Sigmoid colon (tissue), 7 donors: ENCODE measurements around the gene DIPK1B. TPM values are rescaled to one million over a fixed set of nuclear protein-coding genes. Genes with fewer than 3 reads are reported as not detected.
A peak's percentile ranks its signal among the peaks of the same experiment; 100 is the strongest.

ENCODE experiments used
- DNase-seq: peaks from one replicate; pipeline ENCODE4 v3.0.0-alpha.2; 2019
- H3K27ac ChIP-seq, 4 donors: fragments of 200-600 bp; sonication (generic); one replicate each; pipeline ENCODE4 v1.5.1; 2016 to 2019; ENCODE audit warnings: mild to moderate bottlenecking in 1 of 4
- H3K27me3 ChIP-seq, 3 donors: fragments of 200-600 bp; sonication (generic); one replicate each; pipeline ENCODE4 v1.5.1; 2019; ENCODE audit warnings: mild to moderate bottlenecking in 1 of 3
- H3K36me3 ChIP-seq, 4 donors: fragments of 200-600 bp; sonication (generic); one replicate each; pipeline ENCODE4 v1.5.1; 2016 to 2019
- H3K4me1 ChIP-seq, 4 donors: fragments of 200-600 bp; sonication (generic); one replicate each; pipeline ENCODE4 v1.5.1; 2017 to 2019
- H3K4me3 ChIP-seq, 4 donors: fragments of 200-600 bp; sonication (generic); one replicate each; pipeline ENCODE4 v1.5.1; 2017 to 2019; ENCODE audit warnings: mild to moderate bottlenecking in 2 of 4, moderate library complexity in 1 of 4
- H3K9me3 ChIP-seq, 4 donors: fragments of 200-600 bp in 3 of 4; sonication (generic) in 3 of 4; one replicate each; pipeline versions ENCODE4 v1.5.1 to v1.6.1; 2013 to 2019
- CTCF ChIP-seq, 4 experiments: fragments of 450-650 bp in 3 of 4; fragments of 200-600 bp in 1 of 4; IDR thresholded peaks; one replicate each; pipeline ENCODE4 v1.5.1; 2016 to 2019; ENCODE audit warnings: antibody characterized with exemption in 4 of 4, mild to moderate bottlenecking in 3 of 4, moderate library complexity in 2 of 4
- EP300 ChIP-seq, 4 donors: sonication (generic); formaldehyde crosslinking; IDR thresholded peaks; one replicate each; pipeline ENCODE4 v1.6.1; 2017; ENCODE audit warnings: antibody characterized with exemption in 4 of 4
- POLR2A ChIP-seq, 2 donors: fragments of 450-650 bp; IDR thresholded peaks; one replicate each; pipeline ENCODE4 v1.6.1; 2016; ENCODE audit warnings: antibody characterized with exemption in 2 of 2, mild to moderate bottlenecking in 2 of 2, moderate library complexity in 2 of 2
- POLR2AphosphoS5 ChIP-seq, 4 donors: sonication (generic); formaldehyde crosslinking; IDR thresholded peaks; one replicate each; pipeline ENCODE4 v1.6.1; 2017; ENCODE audit warnings: antibody characterized with exemption in 4 of 4
- WGBS, 2 donors: extraction: QIAGEN DNeasy Blood & Tissue Kit; methylation state at CpG; one replicate each; pipeline ENCODE4 v1.1.7; 2013; 5-methylcytosine and 5-hydroxymethylcytosine counted together
- intact Hi-C: fragments of 100-400 bp; cut with DNase I; formaldehyde crosslinking; loops from one replicate; pipeline ENCODE4 v1.15.1; 2023
- polyA plus RNA-seq, 3 donors: library from polyadenylated mRNA; stranded (reverse); fragments of 200-250 nt; gene quantifications; one replicate each; pipeline ENCODE4 v1.2.3, GENCODE V29; 2013
- total RNA-seq, 4 donors: library from RNA; depleted of rRNA; stranded (reverse); fragments of >200 nt; gene quantifications; one replicate each; pipeline ENCODE4 v1.1.0, GENCODE V29; 2016
- donor health status: healthy with polysubstance abuse.
- donor health status: Bipolar disorder and iron deficiency.
- donor health status: healthy.

The DIPK1B gene
- total and polyA plus RNA-seq, 7 donors = 0.23 to 18.3 (median 9.6) TPM

GRCh38 chr9:136740971-136741882, 28.9 kb downstream of the DIPK1B start:
- H3K9me3 ChIP-seq = no peaks in the 10 kb centered on the region
- 7 to 21% methylated on average over 37 of the region's 37 CpGs for WGBS, 2 donors
- H3K27me3 ChIP-seq = peaks cover 26 to 53% (median 34%) of the 10 kb centered on the region in 3 donors
- H3K27ac ChIP-seq = no peak overlapping the region
- H3K36me3 ChIP-seq = no peaks in the 10 kb centered on the region
- H3K4me1 ChIP-seq = peaks cover 0 to 14% (median 10%) of the 10 kb centered on the region in 4 donors
- intact Hi-C loops = no loop called here
- no peak overlapping the region for H3K4me3 ChIP-seq
- peak in 1 of 4 donors; percentile 14 for TF ChIP-seq POLR2AphosphoS5 (IDR thresholded peaks at IDR 0.05)
- TF ChIP-seq POLR2A (IDR thresholded peaks at IDR 0.05) = no peak
- no peak for DNase-seq

GRCh38 chr9:136741883-136742571, 29.7 kb downstream of the DIPK1B start:
- peaks cover 26 to 53% (median 34%) of the 10 kb centered on the region in 3 donors for H3K27me3 ChIP-seq
- H3K36me3 ChIP-seq = no peaks in the 10 kb centered on the region
- H3K9me3 ChIP-seq = no peaks in the 10 kb centered on the region
- intact Hi-C loops = no loop called here
- peaks cover 0 to 14% (median 10%) of the 10 kb centered on the region in 4 donors for H3K4me1 ChIP-seq
- 11 to 14% methylated on average over 32 of the region's 32 CpGs for WGBS, 2 donors
- no peak overlapping the region for H3K27ac ChIP-seq
- TF ChIP-seq EP300 (IDR thresholded peaks at IDR 0.05) (no peak), POLR2AphosphoS5 (IDR thresholded peaks at IDR 0.05) (no peak), CTCF (IDR thresholded peaks at IDR 0.05) (no peak), POLR2A (IDR thresholded peaks at IDR 0.05) (no peak)
- no peak for DNase-seq
- H3K4me3 ChIP-seq = no peak overlapping the region

DNA sequence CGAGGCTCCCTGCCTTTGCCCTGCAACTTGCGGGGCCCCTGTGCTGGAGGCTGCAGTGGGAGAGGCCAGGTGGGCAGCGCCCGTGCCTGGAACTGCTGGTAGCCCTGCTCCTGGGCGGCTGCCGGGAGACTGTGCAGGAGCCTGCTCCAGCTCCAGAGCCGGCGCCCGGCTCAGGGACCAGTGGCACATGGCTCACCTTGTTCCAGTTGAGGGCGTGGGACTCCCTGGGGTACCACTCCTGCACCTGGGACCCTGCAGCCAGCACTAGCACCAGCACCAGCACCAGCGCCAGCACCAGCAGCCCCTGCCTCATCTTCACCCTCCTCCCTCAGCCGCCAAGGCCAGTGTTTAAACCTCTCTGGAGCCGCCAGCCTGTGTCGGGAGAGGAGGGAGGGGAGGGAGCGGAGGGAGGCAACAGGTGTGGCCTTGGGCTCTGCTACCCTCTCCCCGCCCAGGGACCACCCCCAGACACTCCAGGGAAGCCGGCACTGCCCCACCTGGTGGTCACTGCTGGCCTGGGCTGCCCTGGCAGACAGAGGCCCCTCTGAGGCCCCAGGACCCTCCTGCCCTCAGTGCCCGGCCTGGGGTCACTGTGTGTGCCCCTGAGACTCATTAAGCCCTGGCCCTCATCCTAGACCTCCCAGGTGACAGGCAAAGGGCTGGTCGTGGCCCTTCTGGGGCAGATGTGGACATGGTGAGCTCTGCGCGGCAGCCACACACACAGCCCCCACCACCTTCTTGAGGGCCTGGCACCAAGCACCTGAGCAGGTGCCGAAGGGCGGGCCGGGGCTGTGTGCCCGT, 30.4 kb downstream of the DIPK1B start, which contains the start of gene LCN10:
TSS of gene LCN10 (minus strand) at position 350 of the 801 bp plus-strand sequence. CDS start at position 313, 37 bp downstream.
- Histone ChIP-seq H3K4me1 (peaks cover 0 to 14% (median 10%) of the 10 kb centered on the region in 4 donors), H3K9me3 (no peaks in the 10 kb centered on the region), H3K27me3 (peaks cover 26 to 53% (median 34%) of the 10 kb centered on the region in 3 donors), H3K4me3 (no peak within 1 kb of the TSS), H3K27ac (no peak within 1 kb of the TSS), H3K36me3 (no peaks in the 10 kb centered on the region)
- intact Hi-C loops = no loop called here
- TF ChIP-seq EP300 (IDR thresholded peaks at IDR 0.05) (no peak), POLR2A (IDR thresholded peaks at IDR 0.05) (no peak), POLR2AphosphoS5 (IDR thresholded peaks at IDR 0.05) (no peak), CTCF (IDR thresholded peaks at IDR 0.05) (no peak)
- WGBS, 2 donors = 12 to 49% methylated on average over 25 of the region's 25 CpGs
- no peak for DNase-seq

DNA sequence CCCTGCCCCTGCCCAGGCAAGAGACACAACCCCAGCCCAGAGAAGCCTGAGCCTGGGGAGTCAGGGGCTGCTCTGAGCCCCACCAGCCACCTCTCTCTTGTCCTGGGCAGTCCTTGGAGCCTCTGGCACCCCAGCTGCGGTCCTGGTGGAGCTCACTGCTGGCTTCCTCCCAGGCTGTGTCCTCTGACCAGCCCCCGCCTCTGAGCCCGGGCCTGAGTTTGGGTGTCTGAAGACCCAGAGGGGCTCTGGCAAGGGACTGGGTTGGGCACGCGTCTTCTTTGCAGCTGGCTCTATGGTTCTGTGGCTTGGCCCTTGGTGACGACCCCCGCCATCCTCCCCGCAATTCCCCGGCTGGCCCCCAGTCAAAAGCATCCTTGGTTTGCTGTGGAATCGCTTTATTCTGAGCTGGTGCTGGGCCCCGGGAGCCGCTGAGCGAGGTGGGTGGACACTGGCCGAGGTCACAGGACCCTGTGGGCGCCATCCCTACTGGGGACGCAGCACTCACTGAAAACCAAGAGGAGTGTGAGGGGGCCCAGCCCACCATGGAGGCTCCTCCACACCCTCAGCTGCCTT, 31.4 kb downstream of the DIPK1B start:
- WGBS, 2 donors = 81 to 88% methylated on average over 16 of the region's 16 CpGs

More for the DNA sequence above, 31.4 kb downstream of the DIPK1B start:
- H3K4me1 ChIP-seq = peaks cover 0 to 14% (median 10%) of the 10 kb centered on the region in 4 donors
- TF ChIP-seq CTCF (IDR thresholded peaks at IDR 0.05) = no peak
- TF ChIP-seq POLR2AphosphoS5 (IDR thresholded peaks at IDR 0.05) = no peak
- no peak for TF ChIP-seq EP300 (IDR thresholded peaks at IDR 0.05)
- no peak for TF ChIP-seq POLR2A (IDR thresholded peaks at IDR 0.05)
- H3K9me3 ChIP-seq = no peaks in the 10 kb centered on the region
- DNase-seq = no peak
- H3K27me3 ChIP-seq = peaks cover 26 to 53% (median 34%) of the 10 kb centered on the region in 3 donors
- no peak overlapping the region for H3K4me3 ChIP-seq
- intact Hi-C loops = no loop called here
- no peak overlapping the region for H3K27ac ChIP-seq
- no peaks in the 10 kb centered on the region for H3K36me3 ChIP-seq
